Immature natural killer cell (primary cell): ENCODE results near the gene CEP112. TPM values are rescaled to one million over a fixed set of nuclear protein-coding genes. Genes with fewer than 3 reads are reported as not detected.

Experiments
- DNase-seq, 3 donors: peaks; one replicate each; pipeline ENCODE4 v3.0.0; 2022; ENCODE audit warnings: mixed read lengths in 1 of 3
- H3K27ac Mint-ChIP-seq, 6 donors: one replicate each; pipeline ENCODE4 v1.8.0; 2020; ENCODE audit warnings: mixed read lengths in 6 of 6, mild to moderate bottlenecking in 5 of 6, inconsistent platforms in 4 of 6, moderate library complexity in 3 of 6
- H3K27me3 Mint-ChIP-seq, 3 donors: one replicate each; pipeline ENCODE4 v1.8.0; 2020 to 2021; ENCODE audit warnings: low read depth in 3 of 3, mild to moderate bottlenecking in 3 of 3, mixed read lengths in 3 of 3, moderate library complexity in 3 of 3, inconsistent platforms in 1 of 3
- H3K36me3 Mint-ChIP-seq, 3 donors: one replicate each; pipeline ENCODE4 v1.8.0; 2020; ENCODE audit warnings: mixed read lengths in 3 of 3, inconsistent platforms in 2 of 3, mild to moderate bottlenecking in 2 of 3
- H3K4me1 Mint-ChIP-seq, 2 donors: one replicate each; pipeline ENCODE4 v1.8.0; 2020; ENCODE audit warnings: inconsistent platforms in 2 of 2, mild to moderate bottlenecking in 2 of 2, mixed read lengths in 2 of 2, moderate library complexity in 1 of 2
- H3K4me3 Mint-ChIP-seq, 5 donors: one replicate each; pipeline ENCODE4 v1.8.0; 2020; ENCODE audit warnings: mild to moderate bottlenecking in 5 of 5, mixed read lengths in 5 of 5, inconsistent platforms in 3 of 5, moderate library complexity in 3 of 5
- H3K9me3 Mint-ChIP-seq, 6 donors: one replicate each; pipeline ENCODE4 v1.8.0; 2020; ENCODE audit warnings: mild to moderate bottlenecking in 6 of 6, mixed read lengths in 6 of 6, inconsistent platforms in 4 of 6, moderate library complexity in 3 of 6
- polyA plus RNA-seq, 3 donors: library from polyadenylated mRNA; unstranded; fragments of 300-500 nt; fragmentation: Illumina TruSeq; gene quantifications; one replicate each; pipeline ENCODE4 v1.2.3, GENCODE V29; 2021

CEP112 gene
- polyA plus RNA-seq, 3 donors from 2014 or later: 0.13 to 0.25 TPM; not detected in 1

DNA sequence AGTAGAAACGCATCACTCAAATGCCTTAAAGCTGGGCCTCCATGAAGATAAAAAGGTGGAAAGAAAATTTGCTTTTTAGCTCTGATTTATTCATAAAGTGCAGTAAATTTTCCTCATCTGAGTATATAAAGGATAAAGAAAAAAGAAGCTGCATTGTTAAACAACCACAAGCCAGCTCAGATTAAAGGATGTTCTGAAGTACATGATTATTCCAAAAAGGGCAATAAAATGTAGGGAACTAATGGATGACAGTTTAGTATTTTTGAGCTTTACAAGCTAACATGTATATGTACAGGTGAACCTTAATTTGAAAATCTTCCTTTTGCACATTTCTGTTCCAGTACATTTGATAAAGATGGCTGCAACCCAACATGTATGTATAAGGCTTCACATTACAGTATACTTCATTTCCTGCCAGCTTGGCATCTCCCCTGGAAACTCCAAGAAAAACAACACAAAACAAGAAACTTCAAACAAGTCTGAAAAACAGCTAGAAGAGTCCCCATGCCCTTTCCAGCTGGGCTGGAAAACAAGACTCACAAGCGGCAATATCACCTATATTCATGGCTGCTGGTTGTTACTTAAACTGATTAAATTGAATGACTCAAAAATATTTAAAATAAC lies 225.7 kb downstream of the CEP112 start:
- Mint-ChIP-seq H3K4me3 (no peak overlapping the region), H3K27me3 (peaks cover 0 to 5% (median 3%) of the 10 kb centered on the region in 3 donors), H3K4me1 (no peaks in the 10 kb centered on the region), H3K9me3 (peaks cover 0 to 2% (median 0%) of the 10 kb centered on the region in 6 donors), H3K36me3 (no peaks in the 10 kb centered on the region), H3K27ac (no peak overlapping the region)
- DNase-seq: no peak

DNA sequence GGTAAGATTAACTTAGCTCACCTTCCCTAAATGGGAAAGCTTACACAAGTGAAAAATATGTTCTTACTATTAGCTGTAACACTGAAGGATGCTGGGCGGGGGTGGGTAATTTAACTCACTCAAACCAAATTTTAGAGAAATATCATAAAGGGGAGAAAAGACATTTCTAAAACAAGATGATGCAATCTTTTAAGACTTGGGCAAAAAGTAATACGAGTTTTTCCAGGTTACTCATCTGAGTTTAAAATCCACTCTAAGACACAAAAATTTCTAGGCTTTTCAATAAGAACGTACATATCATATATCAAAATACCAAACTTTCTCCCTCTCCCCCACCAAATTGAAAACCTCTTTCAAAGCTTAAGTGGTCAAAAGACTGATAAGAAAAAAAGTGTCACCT lies 228.8 kb downstream of the CEP112 start:
- Mint-ChIP-seq H3K4me3 (no peak overlapping the region), H3K9me3 (peaks cover 0 to 2% (median 0%) of the 10 kb centered on the region in 6 donors), H3K27me3 (peaks cover 0 to 5% (median 3%) of the 10 kb centered on the region in 3 donors), H3K36me3 (no peaks in the 10 kb centered on the region), H3K27ac (no peak overlapping the region), H3K4me1 (no peaks in the 10 kb centered on the region)
- DNase-seq: no peak

DNA sequence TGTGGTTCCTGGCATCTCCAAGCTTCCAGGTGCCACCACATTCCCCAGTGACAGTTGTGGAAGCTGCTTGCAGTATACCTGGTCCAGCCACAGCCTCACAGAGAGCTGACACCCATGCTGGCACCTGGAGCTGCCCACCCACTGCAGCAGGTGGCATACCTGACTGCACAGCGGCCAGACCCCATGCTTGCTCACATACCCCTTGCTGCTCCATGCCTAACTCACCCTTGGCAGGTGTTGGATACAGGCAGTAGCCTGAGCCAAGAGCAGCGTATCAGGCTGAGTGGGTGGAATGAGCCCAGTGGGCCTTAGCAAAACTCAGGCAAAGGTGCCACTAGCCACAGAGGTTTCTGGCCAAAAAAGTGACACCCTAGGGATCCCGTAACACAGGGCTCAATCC lies 232.3 kb downstream of the CEP112 start:
- no peaks in the 10 kb centered on the region for H3K36me3 Mint-ChIP-seq
- H3K4me1 Mint-ChIP-seq: no peaks in the 10 kb centered on the region
- H3K27ac Mint-ChIP-seq: no peak overlapping the region
- no peak for DNase-seq
- H3K4me3 Mint-ChIP-seq: no peak overlapping the region
- H3K27me3 Mint-ChIP-seq: peaks cover 0 to 5% (median 2%) of the 10 kb centered on the region in 3 donors
- H3K9me3 Mint-ChIP-seq: peaks cover 0 to 4% (median 0%) of the 10 kb centered on the region in 6 donors

DNA sequence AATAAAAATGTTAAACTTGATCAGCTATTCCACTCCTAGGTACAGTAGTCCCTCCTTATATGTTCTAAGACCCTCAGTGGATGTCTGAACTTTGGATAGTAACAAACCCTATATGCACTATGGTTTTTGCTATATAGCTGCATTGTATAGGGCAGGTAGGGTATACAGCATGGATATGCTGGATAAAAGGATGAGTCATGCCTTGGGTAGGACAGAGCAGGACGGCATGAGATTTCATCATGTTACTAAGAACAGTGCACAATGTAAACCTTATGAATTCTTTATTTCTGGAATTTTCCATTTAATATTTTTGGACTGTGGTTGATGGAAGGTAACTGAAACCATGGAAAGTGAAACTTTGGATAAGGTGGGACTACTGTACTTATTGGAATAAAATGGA lies 235.1 kb downstream of the CEP112 start:
- H3K36me3 Mint-ChIP-seq: no peaks in the 10 kb centered on the region
- DNase-seq: no peak
- H3K4me1 Mint-ChIP-seq: no peaks in the 10 kb centered on the region
- H3K4me3 Mint-ChIP-seq: no peak overlapping the region
- peaks cover 0 to 9% (median 2%) of the 10 kb centered on the region in 6 donors for H3K9me3 Mint-ChIP-seq
- H3K27me3 Mint-ChIP-seq: peaks cover 0 to 5% (median 2%) of the 10 kb centered on the region in 3 donors
- H3K27ac Mint-ChIP-seq: no peak overlapping the region

DNA sequence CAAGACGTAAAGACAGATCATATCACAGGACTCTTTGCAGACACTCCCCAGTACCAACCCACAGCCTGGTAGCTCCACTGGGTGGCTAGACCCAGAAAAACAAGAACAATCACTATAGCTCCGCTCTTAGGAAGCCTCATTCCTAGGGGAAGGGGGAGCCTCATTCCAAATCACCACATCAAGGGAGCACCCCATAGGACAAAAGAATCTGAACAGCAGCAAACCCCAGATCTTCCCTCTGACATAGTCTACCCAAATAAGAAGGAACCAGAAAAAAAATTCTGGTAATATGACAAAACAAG lies 237.8 kb downstream of the CEP112 start:
- H3K9me3 Mint-ChIP-seq: peaks cover 0 to 9% (median 2%) of the 10 kb centered on the region in 6 donors
- no peak overlapping the region for H3K4me3 Mint-ChIP-seq
- H3K36me3 Mint-ChIP-seq: no peaks in the 10 kb centered on the region

DNA sequence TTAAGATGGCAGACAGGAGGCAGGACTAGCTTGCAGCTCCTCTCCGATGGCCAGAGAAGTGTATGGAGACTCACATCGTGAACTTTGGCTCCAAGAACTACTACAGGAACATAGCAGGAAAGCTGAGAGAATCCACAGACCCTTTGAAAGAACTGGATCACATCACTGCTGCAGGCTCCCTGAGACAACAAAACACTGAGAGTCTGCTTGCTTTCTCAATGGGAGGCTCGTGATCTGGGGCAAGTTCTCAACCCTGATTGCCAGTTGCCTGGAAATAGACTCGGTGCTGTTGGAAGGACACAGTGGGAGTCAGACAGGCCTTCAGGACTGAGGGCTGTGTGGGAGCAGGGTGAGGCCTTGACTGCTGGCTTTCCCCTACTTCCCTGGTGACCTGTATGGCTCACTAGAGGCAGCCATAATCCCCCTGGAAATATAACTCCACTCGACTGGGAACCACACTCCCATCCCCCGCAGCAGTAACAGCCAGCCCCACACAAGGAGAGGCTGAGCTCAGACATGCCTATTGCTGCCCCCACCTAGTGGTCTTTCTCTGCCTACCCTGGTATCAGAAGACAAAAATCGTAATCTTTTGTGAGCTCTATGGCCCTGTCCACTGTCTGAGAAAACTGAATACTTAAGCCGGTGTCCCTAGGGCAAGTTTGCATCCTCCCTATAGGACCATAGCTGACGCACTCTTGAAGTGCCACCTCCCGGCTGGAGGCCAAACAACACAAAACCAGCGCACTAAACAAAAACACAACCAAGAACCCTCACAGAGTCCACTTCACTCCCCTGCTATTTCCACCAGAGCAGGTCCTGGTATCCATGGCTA lies 238.4 kb downstream of the CEP112 start:
- H3K27ac Mint-ChIP-seq: no peak overlapping the region
- peaks cover 1 to 5% (median 2%) of the 10 kb centered on the region in 3 donors for H3K27me3 Mint-ChIP-seq
- H3K9me3 Mint-ChIP-seq: peaks cover 0 to 9% (median 2%) of the 10 kb centered on the region in 6 donors
- no peak overlapping the region for H3K4me3 Mint-ChIP-seq
- H3K36me3 Mint-ChIP-seq: no peaks in the 10 kb centered on the region
- no peak for DNase-seq
- H3K4me1 Mint-ChIP-seq: no peaks in the 10 kb centered on the region

More for the DNA sequence above, 237.8 kb downstream of the CEP112 start:
- Mint-ChIP-seq H3K27ac (no peak overlapping the region), H3K4me1 (no peaks in the 10 kb centered on the region), H3K27me3 (peaks cover 1 to 5% (median 2%) of the 10 kb centered on the region in 3 donors)
- no peak for DNase-seq

DNA sequence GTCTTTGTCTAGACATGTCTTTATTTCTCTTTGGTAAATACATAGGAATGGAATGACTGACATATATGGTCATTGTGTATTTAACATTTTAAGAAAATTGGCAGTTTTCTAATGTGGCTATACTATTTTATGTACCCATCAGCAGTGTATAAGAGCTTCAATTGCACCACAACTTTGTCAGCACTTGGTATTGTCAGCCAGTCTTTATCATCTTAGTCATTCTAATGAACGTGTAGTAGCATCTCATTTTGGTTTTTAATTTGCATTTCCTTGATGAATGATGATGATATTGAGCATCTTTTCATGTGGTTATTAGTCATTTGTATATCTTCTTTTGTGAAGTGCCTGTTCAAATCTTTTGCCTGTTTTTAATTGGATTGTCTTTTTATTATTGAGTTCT lies 239.3 kb downstream of the CEP112 start:
- Mint-ChIP-seq H3K4me1 (no peaks in the 10 kb centered on the region), H3K36me3 (no peaks in the 10 kb centered on the region), H3K27me3 (peaks cover 1 to 5% (median 2%) of the 10 kb centered on the region in 3 donors), H3K27ac (no peak overlapping the region), H3K9me3 (peaks cover 0 to 9% (median 2%) of the 10 kb centered on the region in 6 donors), H3K4me3 (no peak overlapping the region)
- DNase-seq: no peak

DNA sequence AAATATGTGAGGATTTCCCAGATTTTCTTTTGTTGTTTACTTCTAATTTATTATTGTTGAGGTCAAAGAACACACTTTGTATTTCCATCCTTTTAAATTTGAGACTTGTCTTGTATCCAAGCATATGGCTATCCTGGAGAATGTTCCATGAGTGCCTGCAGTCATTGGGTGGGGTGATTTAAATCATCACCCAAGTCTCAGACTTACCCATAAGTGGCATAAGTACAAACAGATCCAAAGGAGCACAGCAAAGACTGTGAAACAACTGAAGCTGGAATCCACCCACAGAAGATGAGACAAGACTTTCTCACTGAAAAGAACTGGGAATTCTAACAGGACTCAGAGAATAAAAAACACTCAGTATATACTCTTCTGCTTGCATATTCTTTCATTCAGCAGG lies 239.9 kb downstream of the CEP112 start:
- Mint-ChIP-seq H3K4me3 (no peak overlapping the region), H3K27me3 (peaks cover 1 to 5% (median 2%) of the 10 kb centered on the region in 3 donors), H3K36me3 (no peaks in the 10 kb centered on the region), H3K9me3 (peaks cover 0 to 9% (median 2%) of the 10 kb centered on the region in 6 donors), H3K4me1 (no peaks in the 10 kb centered on the region), H3K27ac (no peak overlapping the region)
- DNase-seq: no peak

DNA sequence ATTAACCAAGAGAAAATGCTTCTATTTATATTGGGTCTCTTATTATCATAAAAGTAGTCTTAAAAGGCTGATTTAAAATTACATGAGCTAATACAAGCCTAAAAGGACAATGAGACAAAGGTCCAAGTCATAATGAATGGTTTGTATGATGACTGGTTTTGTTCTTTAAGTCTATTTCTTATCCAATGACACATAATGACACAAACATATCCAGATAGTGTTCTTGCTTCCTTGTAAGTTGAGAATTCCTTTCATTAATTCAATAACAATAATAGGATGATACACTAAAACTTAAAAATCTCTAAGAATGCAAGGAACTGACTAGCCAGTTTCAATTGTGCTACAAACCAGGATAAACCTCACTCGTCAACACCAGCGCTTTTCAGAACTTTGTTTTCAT lies 244.1 kb downstream of the CEP112 start:
- H3K27ac Mint-ChIP-seq: no peak overlapping the region
- no peaks in the 10 kb centered on the region for H3K4me1 Mint-ChIP-seq
- peaks cover 0 to 6% (median 0%) of the 10 kb centered on the region in 6 donors for H3K9me3 Mint-ChIP-seq
- DNase-seq: no peak
- H3K36me3 Mint-ChIP-seq: no peaks in the 10 kb centered on the region
- no peak overlapping the region for H3K4me3 Mint-ChIP-seq
- H3K27me3 Mint-ChIP-seq: peaks cover 0 to 1% (median under 1%) of the 10 kb centered on the region in 3 donors

DNA sequence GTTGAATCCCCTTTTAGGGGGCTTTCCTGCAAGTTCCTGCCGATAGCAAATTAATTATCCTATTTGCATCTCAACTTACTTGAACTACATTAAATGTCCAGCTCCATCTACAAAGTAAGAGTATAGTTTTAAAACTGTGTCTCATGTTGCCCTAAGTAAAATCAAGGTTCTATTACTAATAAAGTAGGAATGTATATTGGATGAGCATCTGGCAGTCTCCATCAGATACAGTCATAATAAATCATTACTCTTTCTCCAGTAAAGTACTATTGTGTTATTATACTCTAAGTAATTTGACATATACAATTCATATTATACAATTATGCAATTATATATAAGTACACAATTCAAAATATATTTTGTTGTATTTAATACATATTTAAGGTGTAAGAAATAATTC lies 249.3 kb downstream of the CEP112 start:
- Mint-ChIP-seq H3K9me3 (peaks cover 0 to 2% (median 0%) of the 10 kb centered on the region in 6 donors), H3K4me1 (no peaks in the 10 kb centered on the region), H3K36me3 (no peaks in the 10 kb centered on the region), H3K4me3 (no peak overlapping the region), H3K27me3 (peaks cover 0 to 6% (median 3%) of the 10 kb centered on the region in 3 donors), H3K27ac (no peak overlapping the region)
- DNase-seq: no peak

DNA sequence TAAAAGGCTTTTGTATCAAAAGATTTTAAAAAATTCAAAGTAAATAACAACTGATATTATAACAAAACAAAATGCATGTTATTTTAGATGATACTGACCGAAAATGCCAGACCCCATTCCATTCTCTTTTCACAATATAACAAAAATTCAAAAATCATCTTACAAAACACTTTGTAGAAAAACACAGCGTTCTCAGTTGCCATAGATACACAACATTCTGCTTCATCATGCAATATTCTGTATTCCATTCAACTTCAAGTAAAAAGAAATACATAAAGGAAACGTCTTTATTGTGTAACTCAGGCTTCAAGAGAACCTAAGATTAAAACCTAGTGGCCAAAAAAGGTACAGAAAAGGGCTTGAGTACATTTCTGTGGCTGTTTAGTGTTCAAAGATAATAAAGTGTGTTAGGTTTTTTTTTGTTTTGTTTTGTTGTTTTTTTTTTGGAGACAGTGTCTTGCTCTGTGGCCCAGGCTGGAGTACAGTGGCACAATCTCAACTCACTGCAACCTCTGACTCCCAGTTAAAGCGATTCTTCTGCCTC lies 250.5 kb downstream of the CEP112 start:
- DNase-seq: no peak
- no peak overlapping the region for H3K4me3 Mint-ChIP-seq
- no peaks in the 10 kb centered on the region for H3K4me1 Mint-ChIP-seq
- H3K27ac Mint-ChIP-seq: no peak overlapping the region
- H3K9me3 Mint-ChIP-seq: peaks cover 0 to 2% (median 0%) of the 10 kb centered on the region in 6 donors
- no peaks in the 10 kb centered on the region for H3K36me3 Mint-ChIP-seq
- H3K27me3 Mint-ChIP-seq: peaks cover 0 to 6% (median 3%) of the 10 kb centered on the region in 3 donors

DNA sequence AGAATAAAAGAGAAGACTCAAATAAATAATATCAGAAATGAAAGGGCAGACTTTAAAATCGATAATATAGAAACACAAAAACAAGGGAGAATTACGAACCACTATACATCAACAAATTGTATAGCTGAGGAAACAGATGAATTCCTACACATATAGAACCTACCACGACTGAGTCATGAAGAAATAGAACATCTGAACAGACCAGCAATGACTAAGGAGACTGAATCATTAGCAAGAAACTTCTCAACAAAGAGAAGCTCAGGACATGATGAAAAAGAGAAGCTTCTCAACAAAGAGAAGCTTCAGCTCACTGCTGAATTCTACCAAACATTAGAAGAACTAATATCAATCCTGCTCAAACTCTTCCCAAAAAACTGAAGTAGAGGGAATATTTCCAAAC lies 255.9 kb downstream of the CEP112 start:
- Mint-ChIP-seq H3K27ac (no peak overlapping the region), H3K4me3 (no peak overlapping the region), H3K9me3 (peaks cover 4 to 15% (median 8%) of the 10 kb centered on the region in 6 donors), H3K36me3 (peaks cover 0 to 3% (median 0%) of the 10 kb centered on the region in 3 donors), H3K27me3 (peaks cover 0 to 4% (median 3%) of the 10 kb centered on the region in 3 donors), H3K4me1 (no peaks in the 10 kb centered on the region)
- no peak for DNase-seq

DNA sequence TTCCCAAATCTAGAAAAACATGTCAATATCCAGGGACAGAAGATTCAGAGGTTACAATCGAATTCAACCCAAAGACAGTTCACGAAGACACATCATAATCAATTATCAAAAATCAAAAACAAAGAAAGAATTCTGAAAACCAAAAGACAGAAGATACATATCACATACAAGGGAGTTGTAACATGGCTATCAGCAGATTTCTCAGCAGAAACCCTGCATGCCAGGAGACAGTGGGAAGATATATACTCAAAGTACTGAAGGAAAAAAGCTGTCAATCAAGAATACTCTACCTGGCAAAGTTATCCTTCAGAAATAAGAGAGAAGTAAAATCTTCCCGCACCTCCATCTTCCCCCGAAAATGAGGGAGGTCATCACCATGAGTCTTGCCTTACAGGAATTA lies 258.6 kb downstream of the CEP112 start:
- no peaks in the 10 kb centered on the region for H3K4me1 Mint-ChIP-seq
- H3K36me3 Mint-ChIP-seq: peaks cover 0 to 3% (median 0%) of the 10 kb centered on the region in 3 donors
- peaks cover 4 to 15% (median 8%) of the 10 kb centered on the region in 6 donors for H3K9me3 Mint-ChIP-seq
- H3K27ac Mint-ChIP-seq: no peak overlapping the region
- H3K4me3 Mint-ChIP-seq: no peak overlapping the region
- DNase-seq: no peak
- H3K27me3 Mint-ChIP-seq: peaks cover 0 to 7% (median 1%) of the 10 kb centered on the region in 3 donors
